ENCODE results near the gene VGF. TPM values are rescaled to one million over a fixed set of nuclear protein-coding genes. Genes with fewer than 3 reads are reported as not detected.
A peak's percentile ranks its signal among the peaks of the same experiment; 100 is the strongest.

The VGF gene
- total RNA-seq, 1 experiment from 2014 or later, result 11.2 TPM

DNA sequence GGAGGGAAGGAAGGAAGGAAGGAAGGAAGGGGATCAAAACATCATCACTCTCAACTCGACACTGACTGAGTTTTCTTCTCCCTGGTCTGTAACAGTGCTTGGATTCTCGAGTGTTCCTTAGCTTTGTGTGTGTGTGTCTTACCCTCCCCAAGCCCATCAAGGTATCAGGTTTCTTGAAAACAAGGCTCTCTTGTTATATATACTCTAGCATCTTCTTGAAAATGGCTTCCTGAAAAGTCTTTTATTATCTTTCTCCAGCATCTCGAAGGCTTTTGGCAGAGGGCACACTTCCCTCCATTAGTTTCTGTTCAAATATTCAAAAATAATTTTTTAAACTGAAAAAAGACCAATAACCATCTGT is 25.1 kb downstream of the VGF start:
- ChIA-PET CTCF (interaction anchor here (1.3 to 7.7 kb wide), 6 partner anchors 15 to 104 kb away, joined by 3 to 203 read pairs (median 31); partner anchors contain the start of genes AP1S1 and FIS1), POLR2A (interaction anchor here (0.6 to 1.7 kb wide), 7 partner anchors 15 to 106 kb away, joined by 3 to 12 read pairs (median 4); partner anchors contain the start of gene TRIM56)
- no peak overlapping the region for H3K4me3 Mint-ChIP-seq (ENCODE audit: unreplicated experiment)
- H3K9me3 Mint-ChIP-seq (ENCODE audit: unreplicated experiment), result no peaks in the 10 kb centered on the region
- no peaks in the 10 kb centered on the region for H3K27me3 Mint-ChIP-seq (ENCODE audit: insufficient read depth, unreplicated experiment)
- TF ChIP-seq, protein P1, sequence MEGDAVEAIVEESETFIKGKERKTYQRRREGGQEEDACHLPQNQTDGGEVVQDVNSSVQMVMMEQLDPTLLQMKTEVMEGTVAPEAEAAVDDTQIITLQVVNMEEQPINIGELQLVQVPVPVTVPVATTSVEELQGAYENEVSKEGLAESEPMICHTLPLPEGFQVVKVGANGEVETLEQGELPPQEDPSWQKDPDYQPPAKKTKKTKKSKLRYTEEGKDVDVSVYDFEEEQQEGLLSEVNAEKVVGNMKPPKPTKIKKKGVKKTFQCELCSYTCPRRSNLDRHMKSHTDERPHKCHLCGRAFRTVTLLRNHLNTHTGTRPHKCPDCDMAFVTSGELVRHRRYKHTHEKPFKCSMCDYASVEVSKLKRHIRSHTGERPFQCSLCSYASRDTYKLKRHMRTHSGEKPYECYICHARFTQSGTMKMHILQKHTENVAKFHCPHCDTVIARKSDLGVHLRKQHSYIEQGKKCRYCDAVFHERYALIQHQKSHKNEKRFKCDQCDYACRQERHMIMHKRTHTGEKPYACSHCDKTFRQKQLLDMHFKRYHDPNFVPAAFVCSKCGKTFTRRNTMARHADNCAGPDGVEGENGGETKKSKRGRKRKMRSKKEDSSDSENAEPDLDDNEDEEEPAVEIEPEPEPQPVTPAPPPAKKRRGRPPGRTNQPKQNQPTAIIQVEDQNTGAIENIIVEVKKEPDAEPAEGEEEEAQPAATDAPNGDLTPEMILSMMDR (IDR thresholded peaks at IDR 0.05; ENCODE audit: unreplicated experiment), result no peak
- peaks cover 43% of the 10 kb centered on the region for H3K4me1 Mint-ChIP-seq (ENCODE audit: insufficient read depth, unreplicated experiment)
- no peak for DNase-seq (ENCODE audit: unreplicated experiment)
- peaks cover 8% of the 10 kb centered on the region for H3K36me3 Mint-ChIP-seq (ENCODE audit: insufficient read depth, unreplicated experiment)
- intact Hi-C loops (cut with micrococcal nuclease), result no loop called here
- no TSS peak for BruUV-seq (replicated peaks)
- peak overlapping the region; percentile 73 for H3K27ac Mint-ChIP-seq (ENCODE audit: low read depth, unreplicated experiment)

GRCh38 chr7:101138213-101138870 is 27.0 kb downstream of the VGF start:
- peak overlapping the region; percentile 89 for H3K27ac Mint-ChIP-seq (ENCODE audit: low read depth, unreplicated experiment)
- POLR2A ChIA-PET, result interaction anchor here (0.6 to 3.6 kb wide), 14 partner anchors 12 to 107 kb away, joined by 3 to 24 read pairs (median 4); partner anchors contain the start of genes SERPINE1, TRIM56, VGF and ZNHIT1
- BruUV-seq (replicated peaks), result TSS peak; percentile 37
- peaks cover 21% of the 10 kb centered on the region for H3K36me3 Mint-ChIP-seq (ENCODE audit: insufficient read depth, unreplicated experiment)
- peak; percentile 98 for DNase-seq (ENCODE audit: unreplicated experiment)
- peaks cover 50% of the 10 kb centered on the region for H3K4me1 Mint-ChIP-seq (ENCODE audit: insufficient read depth, unreplicated experiment)
- H3K4me3 Mint-ChIP-seq (ENCODE audit: unreplicated experiment), result peak overlapping the region; percentile 68
- H3K9me3 Mint-ChIP-seq (ENCODE audit: unreplicated experiment), result no peaks in the 10 kb centered on the region
- no peaks in the 10 kb centered on the region for H3K27me3 Mint-ChIP-seq (ENCODE audit: insufficient read depth, unreplicated experiment)
- intact Hi-C loops (cut with micrococcal nuclease), result loop anchor here (1.0 kb wide), 2 partner anchors 38 to 44 kb away; no protein-coding TSS in a partner anchor
- CTCF ChIA-PET, result interaction anchor here (0.6 to 2.2 kb wide), 12 partner anchors 10 to 1333 kb away, joined by 3 to 7 read pairs (median 4); partner anchors contain the start of gene FIS1
- TF ChIP-seq, protein P1 (IDR thresholded peaks at IDR 0.05; ENCODE audit: unreplicated experiment), result peak; percentile 93

GRCh38 chr7:101137651-101138212 is 27.6 kb downstream of the VGF start:
- TF ChIP-seq, protein P1 (IDR thresholded peaks at IDR 0.05; ENCODE audit: unreplicated experiment), result no peak
- Mint-ChIP-seq H3K27me3 (ENCODE audit: insufficient read depth, unreplicated experiment) (no peaks in the 10 kb centered on the region), H3K9me3 (ENCODE audit: unreplicated experiment) (no peaks in the 10 kb centered on the region), H3K27ac (ENCODE audit: low read depth, unreplicated experiment) (peak overlapping the region; percentile 89), H3K36me3 (ENCODE audit: insufficient read depth, unreplicated experiment) (peaks cover 27% of the 10 kb centered on the region), H3K4me1 (ENCODE audit: insufficient read depth, unreplicated experiment) (peaks cover 51% of the 10 kb centered on the region), H3K4me3 (ENCODE audit: unreplicated experiment) (peak overlapping the region; percentile 68)
- BruUV-seq (replicated peaks), result no TSS peak
- ChIA-PET POLR2A (interaction anchor here (0.5 to 3.6 kb wide), 8 partner anchors 11 to 115 kb away, joined by 3 to 24 read pairs (median 5); partner anchors contain the start of genes SERPINE1, TRIM56, VGF and ZNHIT1), CTCF (interaction anchor here (0.6 to 1.5 kb wide), 7 partner anchors 10 to 107 kb away, joined by 3 to 7 read pairs (median 4); partner anchors contain the start of gene FIS1)
- intact Hi-C loops (cut with micrococcal nuclease), result loop anchor here (1.0 kb wide), 2 partner anchors 37 to 43 kb away; no protein-coding TSS in a partner anchor
- no peak for DNase-seq (ENCODE audit: unreplicated experiment)

DNA sequence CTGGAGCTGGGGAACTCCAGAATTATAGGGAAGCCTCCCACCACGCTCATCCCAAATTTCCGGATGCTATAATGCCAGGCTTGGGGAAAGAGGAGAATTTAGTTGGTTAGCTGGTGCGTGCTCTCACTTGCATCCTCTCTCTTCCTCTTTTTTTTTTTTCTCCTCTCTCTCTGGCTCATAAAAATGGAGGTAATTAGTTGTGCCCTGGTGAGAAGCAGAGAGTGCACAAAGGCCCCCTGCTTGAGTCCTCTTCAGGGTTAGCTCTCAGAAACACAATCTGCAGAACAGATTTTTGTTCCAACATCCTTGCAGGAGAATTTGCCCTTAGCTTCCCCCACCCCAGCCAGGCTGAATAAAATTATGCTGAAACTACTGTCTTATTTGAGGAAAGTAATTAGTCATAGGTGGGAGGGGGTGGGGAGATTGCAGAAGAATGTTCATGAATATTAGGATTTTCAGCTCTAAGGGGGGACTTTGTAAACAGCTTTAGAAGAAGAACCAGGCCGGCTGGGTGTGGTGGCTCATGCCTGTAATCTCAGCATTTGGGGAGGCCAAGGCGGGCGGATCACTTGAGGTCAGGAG is 30.9 kb downstream of the VGF start:
- BruUV-seq (replicated peaks), result no TSS peak
- Mint-ChIP-seq H3K27me3 (ENCODE audit: insufficient read depth, unreplicated experiment) (no peaks in the 10 kb centered on the region), H3K4me3 (ENCODE audit: unreplicated experiment) (no peak overlapping the region), H3K4me1 (ENCODE audit: insufficient read depth, unreplicated experiment) (peaks cover 48% of the 10 kb centered on the region), H3K36me3 (ENCODE audit: insufficient read depth, unreplicated experiment) (peaks cover 45% of the 10 kb centered on the region), H3K27ac (ENCODE audit: low read depth, unreplicated experiment) (peak overlapping the region; percentile 61), H3K9me3 (ENCODE audit: unreplicated experiment) (no peaks in the 10 kb centered on the region)
- no peak for DNase-seq (ENCODE audit: unreplicated experiment)
- ChIA-PET POLR2A (interaction anchor here (0.6 to 1.4 kb wide), 5 partner anchors 8 to 79 kb away, joined by 3 to 5 read pairs (median 3); no protein-coding TSS in a partner anchor), CTCF (interaction anchor here (0.6 to 3.1 kb wide), 5 partner anchors 9 to 553 kb away, joined by 3 to 17 read pairs (median 5); no protein-coding TSS in a partner anchor)
- TF ChIP-seq, protein P1 (IDR thresholded peaks at IDR 0.05; ENCODE audit: unreplicated experiment), result no peak
- intact Hi-C loops (cut with micrococcal nuclease), result no loop called here
